ENCODE measurements around the gene ACSM3.
"Not testable (repeated sequence)": the region's sequence is repeated elsewhere in the genome, so short reads cannot be mapped to it uniquely, and the experiment has no call there.

Gene ACSM3

GRCh38 chr16:20801278-20801677 is 37.5 kb downstream of the ACSM3 start:
- DNase-seq (ENCODE audit: low read depth): no peak
- TF ChIP-seq CTCF (IDR thresholded peaks at IDR 0.05; ENCODE audit: control insufficient read depth, insufficient read depth, low read depth, low read length, missing control alignments): no peak
- no peak overlapping the region for H3K4me3 ChIP-seq (ENCODE audit: control insufficient read depth, low read depth, low read length)

GRCh38 chr16:20803192-20803560 is 39.4 kb downstream of the ACSM3 start:
- DNase-seq (ENCODE audit: low read depth): no peak
- no peak for TF ChIP-seq CTCF (IDR thresholded peaks at IDR 0.05; ENCODE audit: control insufficient read depth, insufficient read depth, low read depth, low read length, missing control alignments)
- H3K4me3 ChIP-seq (ENCODE audit: control insufficient read depth, low read depth, low read length): no peak overlapping the region

GRCh38 chr16:20803561-20804214 is 39.9 kb downstream of the ACSM3 start:
- no peak for TF ChIP-seq CTCF (IDR thresholded peaks at IDR 0.05; ENCODE audit: control insufficient read depth, insufficient read depth, low read depth, low read length, missing control alignments)
- no peak for DNase-seq (ENCODE audit: low read depth)
- no peak overlapping the region for H3K4me3 ChIP-seq (ENCODE audit: control insufficient read depth, low read depth, low read length)

GRCh38 chr16:20805684-20806167 is 41.9 kb downstream of the ACSM3 start:
- DNase-seq (ENCODE audit: low read depth): not testable (repeated sequence)

GRCh38 chr16:20806168-20807050 is 42.6 kb downstream of the ACSM3 start, which contains the start of the genes ERI2 and REXO5:
ERI2 (minus strand) TSS chr16:20806472; CDS start chr16:20806430, 42 bp downstream.
REXO5 (plus strand) TSS chr16:20806527; CDS start chr16:20806954, 427 bp downstream.
- peak; percentile 61 for DNase-seq (ENCODE audit: low read depth)
- TF ChIP-seq CTCF (IDR thresholded peaks at IDR 0.05; ENCODE audit: control insufficient read depth, insufficient read depth, low read depth, low read length, missing control alignments): peak; percentile 74
- H3K4me3 ChIP-seq (ENCODE audit: control insufficient read depth, low read depth, low read length): peak within 1 kb of the TSS; percentile 82

More at GRCh38 chr16:20805684-20806167, 41.9 kb downstream of the ACSM3 start:
- peak overlapping the region; percentile 82 for H3K4me3 ChIP-seq (ENCODE audit: control insufficient read depth, low read depth, low read length)

GRCh38 chr16:20807862-20808261 is 44.0 kb downstream of the ACSM3 start:
- no peak overlapping the region for H3K4me3 ChIP-seq (ENCODE audit: control insufficient read depth, low read depth, low read length)
- DNase-seq (ENCODE audit: low read depth): no peak

More at GRCh38 chr16:20807862-20808261, 44.0 kb downstream of the ACSM3 start:
- no peak for TF ChIP-seq CTCF (IDR thresholded peaks at IDR 0.05; ENCODE audit: control insufficient read depth, insufficient read depth, low read depth, low read length, missing control alignments)
